BE2C (cell line): ENCODE data around the gene IQSEC3.

Experiments used
- DNase-seq: peaks from one replicate; pipeline ENCODE4 v3.0.0-alpha.2; 2020
- H3K27me3 ChIP-seq: fragments of 250-450 bp; sonication (Bioruptor Pico); 2 replicates; pipeline ENCODE4 v1.5.1; 2020; ENCODE audit warnings: mild to moderate bottlenecking
- H3K36me3 ChIP-seq: fragments of 250-450 bp; sonication (Bioruptor Pico); 2 replicates; pipeline ENCODE4 v1.5.1; 2020; ENCODE audit warnings: mild to moderate bottlenecking
- H3K4me1 ChIP-seq: fragments of 250-450 bp; sonication (Bioruptor Pico); 2 replicates; pipeline ENCODE4 v1.5.1; 2020
- H3K4me3 ChIP-seq: 2 replicates; pipeline ENCODE4 v1.5.1; 2011; ENCODE audit warnings: low read depth, low read length
- H3K9me3 ChIP-seq: fragments of 250-450 bp; sonication (Bioruptor Pico); 2 replicates; pipeline ENCODE4 v1.5.1; 2020
- CTCF ChIP-seq: IDR thresholded peaks from 2 replicates; pipeline ENCODE4 v1.5.1; 2012; ENCODE audit warnings: mild to moderate bottlenecking, low read depth, low read length

The IQSEC3 gene

GRCh38 chr12:114626-115211 lies 48.2 kb downstream of the IQSEC3 start:
- no peak for DNase-seq
- H3K36me3 ChIP-seq: no peaks in the 10 kb centered on the region
- no peak overlapping the region for H3K4me3 ChIP-seq
- H3K9me3 ChIP-seq: no peaks in the 10 kb centered on the region
- H3K4me1 ChIP-seq: no peaks in the 10 kb centered on the region
- no peaks in the 10 kb centered on the region for H3K27me3 ChIP-seq
- TF ChIP-seq CTCF: no peak

- no peaks in the 10 kb centered on the region for H3K4me1 ChIP-seq
These were observed 49.0 kb downstream of the IQSEC3 start for GRCh38 chr12:115518-115917.

GRCh38 chr12:115960-116915 lies 49.7 kb downstream of the IQSEC3 start:
- H3K9me3 ChIP-seq: no peaks in the 10 kb centered on the region
- no peaks in the 10 kb centered on the region for H3K4me1 ChIP-seq
- no peaks in the 10 kb centered on the region for H3K27me3 ChIP-seq
- no peak for TF ChIP-seq CTCF
- no peak for DNase-seq
- no peak overlapping the region for H3K4me3 ChIP-seq
- no peaks in the 10 kb centered on the region for H3K36me3 ChIP-seq

More at GRCh38 chr12:115518-115917, 49.0 kb downstream of the IQSEC3 start:
- TF ChIP-seq CTCF: no peak
- no peak overlapping the region for H3K4me3 ChIP-seq
- no peak for DNase-seq
- no peaks in the 10 kb centered on the region for H3K36me3 ChIP-seq
- no peaks in the 10 kb centered on the region for H3K9me3 ChIP-seq
- no peaks in the 10 kb centered on the region for H3K27me3 ChIP-seq

- H3K4me3 ChIP-seq: no peak overlapping the region
- H3K36me3 ChIP-seq: no peaks in the 10 kb centered on the region
- no peak for TF ChIP-seq CTCF
These were observed 50.7 kb downstream of the IQSEC3 start for GRCh38 chr12:117311-117710.

GRCh38 chr12:117816-118345 lies 51.3 kb downstream of the IQSEC3 start:
- Histone ChIP-seq H3K4me3 (no peak overlapping the region), H3K27me3 (no peaks in the 10 kb centered on the region), H3K9me3 (no peaks in the 10 kb centered on the region), H3K4me1 (no peaks in the 10 kb centered on the region), H3K36me3 (no peaks in the 10 kb centered on the region)
- no peak for DNase-seq
- TF ChIP-seq CTCF: no peak

More at GRCh38 chr12:117311-117710, 50.7 kb downstream of the IQSEC3 start:
- DNase-seq: no peak
- no peaks in the 10 kb centered on the region for H3K9me3 ChIP-seq
- no peaks in the 10 kb centered on the region for H3K4me1 ChIP-seq
- H3K27me3 ChIP-seq: no peaks in the 10 kb centered on the region

GRCh38 chr12:118591-118990 lies 52.0 kb downstream of the IQSEC3 start:
- H3K9me3 ChIP-seq: no peaks in the 10 kb centered on the region
- no peaks in the 10 kb centered on the region for H3K36me3 ChIP-seq
- no peaks in the 10 kb centered on the region for H3K27me3 ChIP-seq
- TF ChIP-seq CTCF: no peak
- no peak overlapping the region for H3K4me3 ChIP-seq
- no peak for DNase-seq
- H3K4me1 ChIP-seq: no peaks in the 10 kb centered on the region
